ENCODE data around the gene LEUTX.
"Not testable (repeated sequence)": the region's sequence is repeated elsewhere in the genome, so short reads cannot be mapped to it uniquely, and the experiment has no call there.

The LEUTX gene, protein sequence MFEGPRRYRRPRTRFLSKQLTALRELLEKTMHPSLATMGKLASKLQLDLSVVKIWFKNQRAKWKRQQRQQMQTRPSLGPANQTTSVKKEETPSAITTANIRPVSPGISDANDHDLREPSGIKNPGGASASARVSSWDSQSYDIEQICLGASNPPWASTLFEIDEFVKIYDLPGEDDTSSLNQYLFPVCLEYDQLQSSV

DNA sequence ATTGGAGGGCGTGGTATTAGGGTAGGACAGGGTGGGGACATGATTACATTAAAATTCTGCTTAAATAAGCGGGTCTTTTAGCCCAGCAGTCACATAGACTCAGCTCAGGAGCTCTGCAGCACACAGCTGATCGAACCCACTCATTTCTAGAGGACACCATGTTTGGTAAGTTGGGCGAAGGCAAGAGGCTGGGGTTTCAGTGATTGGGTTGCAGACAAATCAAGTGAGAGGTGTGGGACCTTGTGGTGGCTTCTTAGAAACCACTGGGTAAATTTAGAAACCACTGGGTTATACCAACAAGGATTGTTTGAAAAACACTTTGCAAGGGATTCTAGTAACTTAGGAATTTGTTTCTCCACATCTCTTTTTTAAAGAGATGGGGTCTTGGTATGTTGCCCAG is at the start of gene LEUTX:
TSS of gene LEUTX (plus strand) at position 92 of the 400 bp plus-strand sequence. CDS start at position 159, 67 bp downstream.
- no peak for DNase-seq (ENCODE audit: low read depth, low spot score)
- no peak within 1 kb of the TSS for H3K27ac ChIP-seq

DNA sequence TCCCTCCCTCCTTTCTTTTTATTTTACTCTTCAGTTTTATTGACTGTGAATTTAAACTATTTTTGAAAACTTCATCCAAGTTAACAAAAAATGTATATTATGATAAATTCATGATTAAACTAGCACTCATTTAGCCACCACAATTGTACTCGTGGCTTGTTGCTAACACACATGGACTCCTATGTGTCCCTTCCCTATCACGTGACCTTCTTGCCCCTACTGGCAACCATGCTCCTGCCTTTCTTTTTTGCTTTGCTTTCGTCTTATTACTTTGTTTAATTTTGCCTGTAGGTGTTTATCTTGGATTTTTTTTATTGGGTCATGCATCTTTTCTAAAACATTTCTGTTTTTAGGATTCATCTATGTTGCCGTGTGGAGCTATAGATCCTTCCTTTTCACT is 49.1 kb upstream of the LEUTX start:
- no peak for DNase-seq (ENCODE audit: low read depth, low spot score)
- H3K27ac ChIP-seq, result no peak overlapping the region

DNA sequence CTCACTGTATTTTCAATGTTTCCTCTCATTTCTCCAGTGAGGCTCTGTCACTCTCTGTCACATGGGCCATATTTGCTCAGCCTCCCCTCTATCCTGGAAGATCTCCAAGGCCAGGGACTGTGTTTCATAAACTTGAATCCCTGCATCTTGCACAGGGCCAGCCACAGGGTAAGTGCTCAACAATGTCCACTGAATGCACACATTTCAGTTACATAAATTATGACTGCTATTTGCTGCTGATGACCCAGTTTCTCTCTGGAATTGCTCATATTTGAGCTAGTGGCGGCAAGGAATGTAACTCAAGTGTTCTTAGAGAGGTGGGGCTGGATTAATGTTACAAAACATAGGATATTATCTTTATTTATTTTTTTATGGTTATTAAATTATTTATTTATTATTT is 47.0 kb upstream of the LEUTX start:
- no peak for DNase-seq (ENCODE audit: low read depth, low spot score)
- no peak overlapping the region for H3K27ac ChIP-seq

DNA sequence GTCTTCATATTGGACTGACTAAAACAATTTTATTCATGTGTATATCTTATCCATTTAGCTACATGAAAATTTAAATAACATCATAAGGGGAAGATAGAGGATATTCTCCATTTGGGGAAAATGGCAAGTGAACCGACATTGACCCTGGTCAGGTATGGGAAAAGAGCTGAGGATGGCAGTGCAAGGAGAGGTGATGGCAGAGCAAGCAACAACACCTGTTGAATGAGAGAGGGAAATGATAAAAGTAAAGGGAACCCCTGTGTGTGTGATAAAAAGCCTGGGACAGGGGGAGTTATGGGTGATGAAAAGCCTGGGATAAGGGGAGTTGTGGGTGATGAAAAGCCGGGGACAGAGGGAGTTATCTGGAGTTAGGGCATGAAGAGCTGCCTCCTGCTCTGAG is 44.8 kb upstream of the LEUTX start:
- H3K27ac ChIP-seq, result no peak overlapping the region
- no peak for DNase-seq (ENCODE audit: low read depth, low spot score)

DNA sequence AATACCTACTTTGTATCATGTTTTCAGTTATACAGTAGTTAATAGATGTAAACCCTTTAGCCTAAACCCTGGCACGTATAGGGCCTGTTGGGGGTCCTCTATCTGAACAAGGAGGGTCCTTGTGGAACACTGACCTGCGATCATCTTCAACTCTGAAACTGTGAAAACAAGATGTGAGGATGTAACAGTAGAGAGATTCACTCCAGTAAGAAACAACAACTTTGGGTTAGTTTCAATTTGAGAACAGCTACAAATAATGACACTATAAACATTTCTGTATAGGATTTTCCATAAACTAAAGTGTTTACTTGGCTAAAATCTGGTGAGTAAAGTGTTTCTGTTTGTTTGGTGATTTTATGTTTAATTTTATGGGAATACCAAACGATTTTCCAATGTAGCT is 43.0 kb upstream of the LEUTX start:
- H3K27ac ChIP-seq, result no peak overlapping the region
- DNase-seq (ENCODE audit: low read depth, low spot score), result no peak

DNA sequence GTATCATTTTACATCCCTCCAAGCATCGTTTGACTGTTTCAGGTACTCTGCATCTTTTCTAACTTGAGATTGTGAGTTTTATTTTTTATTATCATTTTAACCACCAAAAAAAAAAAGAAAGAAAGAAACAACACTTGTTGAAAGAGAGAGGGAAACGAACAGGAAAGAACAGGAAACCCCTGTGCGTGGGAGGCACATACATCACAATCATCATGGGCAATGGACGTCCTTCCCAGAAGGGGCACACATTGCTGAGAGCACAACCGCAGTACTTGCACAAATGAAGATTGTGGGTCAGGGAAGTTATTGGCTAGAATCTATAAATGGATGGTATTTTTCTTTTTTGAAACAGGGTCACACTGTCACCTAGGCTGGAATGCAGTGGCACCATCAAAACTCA is 42.6 kb upstream of the LEUTX start:
- H3K27ac ChIP-seq, result no peak overlapping the region
- no peak for DNase-seq (ENCODE audit: low read depth, low spot score)

DNA sequence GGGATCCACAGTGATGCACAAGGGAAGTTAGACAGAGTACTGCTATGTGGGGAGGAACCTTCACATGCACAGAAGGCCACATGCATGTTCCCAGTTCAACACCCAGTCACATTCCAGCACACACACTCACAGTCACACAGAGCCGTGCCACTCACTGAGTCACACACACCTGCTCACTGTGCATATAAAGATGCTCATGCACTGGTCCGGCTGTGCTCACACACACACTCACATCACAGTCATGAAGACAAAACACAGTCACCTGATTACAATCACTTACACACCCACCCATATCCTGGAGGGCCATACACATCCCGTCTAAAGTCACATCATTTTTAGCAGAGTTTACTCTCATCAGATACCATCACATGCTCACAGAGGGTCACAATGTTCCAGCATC is 41.3 kb upstream of the LEUTX start:
- no peak overlapping the region for H3K27ac ChIP-seq
- DNase-seq (ENCODE audit: low read depth, low spot score), result no peak

DNA sequence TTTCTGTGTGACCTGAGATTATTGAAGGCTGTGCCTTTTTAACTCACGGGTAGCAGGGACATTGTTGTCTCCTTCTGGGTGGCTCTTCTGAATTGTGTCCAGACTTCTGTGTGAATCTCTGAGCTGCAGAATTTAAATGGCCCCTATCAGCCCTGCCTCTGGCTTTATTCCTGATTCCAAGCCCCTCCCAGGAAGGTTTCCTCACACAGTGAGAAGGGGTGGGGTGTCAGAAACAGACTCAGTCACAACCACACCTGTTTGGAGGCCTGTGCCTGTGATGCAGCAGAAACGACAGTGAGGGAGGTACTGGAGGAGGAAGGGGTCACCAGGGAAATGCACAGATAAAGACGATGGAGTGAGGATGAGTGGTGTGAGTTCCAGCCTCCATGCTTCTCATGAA is 40.8 kb upstream of the LEUTX start, which contains the start of gene CLC:
TSS of gene CLC (minus strand) at position 139 of the 400 bp plus-strand sequence. CDS start at position 62, 77 bp downstream.
- DNase-seq (ENCODE audit: low read depth, low spot score), result no peak

DNA sequence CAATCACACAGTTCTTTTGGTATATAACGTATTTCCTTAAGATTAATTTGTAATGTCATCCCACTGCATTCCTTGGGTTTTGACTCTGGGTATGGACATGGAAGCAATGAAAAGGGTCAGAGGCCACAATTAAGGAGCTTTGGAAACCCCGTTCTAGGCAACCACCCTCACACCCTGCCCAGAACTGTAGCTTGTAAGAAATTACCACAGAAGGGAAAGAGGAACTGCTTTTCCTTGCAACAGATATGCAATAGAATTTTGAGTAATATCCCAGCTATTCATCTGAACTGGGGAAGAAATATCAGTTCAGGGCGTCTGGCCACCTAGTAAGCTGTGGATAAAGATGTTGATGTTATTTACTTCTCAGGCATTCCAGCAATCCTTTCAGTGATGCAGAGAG is 39.8 kb upstream of the LEUTX start:
- no peak overlapping the region for H3K27ac ChIP-seq
- no peak for DNase-seq (ENCODE audit: low read depth, low spot score)

More for the DNA sequence above, 40.8 kb upstream of the LEUTX start, which contains the start of gene CLC:
- H3K27ac ChIP-seq, result no peak within 1 kb of the TSS

DNA sequence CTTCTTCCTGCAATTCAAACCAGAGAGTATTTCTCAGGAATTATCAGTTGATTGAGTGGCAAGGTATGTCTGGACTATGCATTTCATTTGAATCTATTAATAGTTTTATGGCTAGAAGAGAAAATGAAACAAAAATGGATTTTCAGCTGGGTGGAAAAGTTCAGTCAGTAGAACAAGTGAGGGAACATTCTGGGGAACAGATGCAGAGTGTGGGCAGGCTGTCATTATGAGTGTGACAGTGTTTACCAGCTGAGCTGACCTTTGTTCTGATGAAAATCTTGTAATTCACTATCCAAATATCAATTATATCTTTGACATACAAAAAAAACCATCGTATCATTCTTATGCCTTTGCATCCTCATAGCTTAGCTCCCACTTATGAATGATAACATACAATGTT is 38.3 kb upstream of the LEUTX start:
- H3K27ac ChIP-seq, result no peak overlapping the region
- no peak for DNase-seq (ENCODE audit: low read depth, low spot score)

DNA sequence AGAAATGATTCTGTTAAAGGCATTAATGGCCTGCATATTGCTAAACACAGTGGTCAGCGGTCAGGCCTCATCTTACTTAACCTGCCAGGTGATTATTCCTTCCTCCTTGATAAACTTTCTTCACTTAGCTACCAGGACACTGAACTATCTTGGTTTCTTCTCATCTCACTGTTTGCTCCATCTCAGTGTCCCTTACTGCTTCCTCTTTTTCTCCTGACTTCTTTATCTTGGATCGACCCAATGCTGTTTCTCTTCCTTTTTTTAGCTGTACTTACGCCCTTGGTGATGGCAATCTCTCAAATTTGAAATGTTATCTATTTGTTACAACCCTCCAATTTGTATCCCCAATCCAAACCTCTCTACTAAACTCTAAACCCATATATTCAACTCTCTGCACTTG is 33.0 kb upstream of the LEUTX start:
- no peak overlapping the region for H3K27ac ChIP-seq
- no peak for DNase-seq (ENCODE audit: low read depth, low spot score)

DNA sequence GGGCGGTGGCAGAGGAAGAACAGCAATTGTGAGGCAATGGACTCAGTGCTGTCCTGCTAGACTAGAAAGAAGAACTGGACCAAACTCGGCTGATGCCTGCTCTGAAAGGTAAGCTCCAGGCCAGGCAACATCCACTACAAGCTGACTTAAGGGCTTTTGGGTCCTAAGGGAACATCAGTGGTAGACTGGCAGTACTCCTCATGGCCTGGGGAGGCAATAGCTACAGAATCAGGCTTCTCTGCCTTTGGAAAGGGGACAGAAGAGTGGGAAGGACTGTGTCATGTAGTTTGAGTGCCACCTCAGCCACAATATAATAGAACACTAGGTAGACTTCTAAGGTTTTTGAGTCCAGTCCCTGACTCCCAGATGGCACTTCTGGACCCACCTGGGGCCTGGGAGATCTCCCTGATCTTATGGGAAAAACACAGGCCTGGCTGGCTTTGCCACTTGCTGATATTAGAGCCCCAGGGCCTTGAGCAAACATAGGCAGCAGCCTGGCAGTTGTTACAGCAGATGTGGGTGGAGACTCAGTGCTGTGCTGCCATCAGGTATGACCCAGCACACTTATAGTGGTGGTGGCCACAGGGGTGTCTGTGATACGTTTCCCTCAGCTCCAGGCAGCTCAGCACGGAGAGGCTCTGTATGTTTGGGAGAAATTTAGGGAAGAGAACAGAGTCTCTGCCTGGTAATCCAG is 31.7 kb upstream of the LEUTX start:
- DNase-seq (ENCODE audit: low read depth, low spot score), result no peak
- no peak overlapping the region for H3K27ac ChIP-seq

DNA sequence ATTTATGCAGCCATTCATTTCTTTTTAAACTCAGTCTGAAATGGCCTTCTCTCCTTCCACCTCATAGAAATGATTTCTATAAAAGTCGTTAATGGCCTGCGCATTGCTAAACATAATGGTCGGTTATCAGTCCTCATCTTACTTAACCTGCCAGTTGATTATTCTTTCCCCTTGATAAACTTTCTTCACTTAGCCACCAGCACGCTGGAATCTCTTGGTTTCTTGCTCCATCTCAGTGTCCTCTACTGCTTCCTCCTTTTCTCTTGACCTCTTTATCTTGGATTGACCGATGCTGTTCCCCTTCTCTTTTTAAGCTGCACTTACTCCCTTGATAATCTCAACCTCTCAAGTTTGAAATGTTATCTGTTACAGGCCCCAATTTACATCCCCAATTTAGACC is 28.7 kb upstream of the LEUTX start:
- H3K27ac ChIP-seq, result no peak overlapping the region
- DNase-seq (ENCODE audit: low read depth, low spot score), result no peak

DNA sequence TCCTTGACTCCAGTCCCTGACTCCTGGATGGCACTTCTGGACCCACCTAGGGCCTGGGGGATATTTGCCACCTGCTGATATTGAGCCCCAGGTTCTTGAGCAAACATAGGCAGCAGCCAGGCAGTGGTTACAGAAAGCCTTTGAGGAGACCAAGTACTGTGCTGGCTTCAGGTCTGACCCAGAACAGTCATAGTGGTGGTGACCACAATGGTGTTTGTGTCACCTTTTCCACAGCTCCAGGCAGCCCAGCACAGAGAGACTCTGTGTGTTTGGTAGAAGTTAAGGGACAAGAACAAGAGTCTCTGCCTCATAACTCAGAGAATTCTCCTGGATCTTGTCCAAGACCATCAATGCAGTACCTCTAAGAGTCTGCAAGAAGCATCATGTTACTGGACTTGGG is 26.3 kb upstream of the LEUTX start:
- DNase-seq (ENCODE audit: low read depth, low spot score), result no peak
- H3K27ac ChIP-seq, result no peak overlapping the region

DNA sequence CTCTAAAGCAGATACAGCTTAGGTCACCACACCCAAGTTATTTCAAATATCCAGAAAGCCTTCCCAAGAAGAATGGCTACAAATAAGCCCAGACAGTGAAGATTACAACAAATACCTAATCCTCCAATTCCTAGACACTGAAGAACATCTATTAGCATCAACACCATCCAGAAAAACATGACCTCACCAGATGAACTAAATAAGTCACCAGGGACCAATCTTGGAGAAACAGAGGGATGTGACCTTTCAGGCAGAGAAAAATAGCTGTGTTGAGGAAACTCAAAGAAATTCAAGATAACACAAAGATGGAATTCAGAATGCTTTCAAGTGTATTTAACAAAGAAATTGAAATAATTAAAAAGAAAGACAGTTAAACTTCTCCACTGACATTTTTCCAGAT is 25.9 kb upstream of the LEUTX start:
- DNase-seq (ENCODE audit: low read depth, low spot score), result no peak
- no peak overlapping the region for H3K27ac ChIP-seq

DNA sequence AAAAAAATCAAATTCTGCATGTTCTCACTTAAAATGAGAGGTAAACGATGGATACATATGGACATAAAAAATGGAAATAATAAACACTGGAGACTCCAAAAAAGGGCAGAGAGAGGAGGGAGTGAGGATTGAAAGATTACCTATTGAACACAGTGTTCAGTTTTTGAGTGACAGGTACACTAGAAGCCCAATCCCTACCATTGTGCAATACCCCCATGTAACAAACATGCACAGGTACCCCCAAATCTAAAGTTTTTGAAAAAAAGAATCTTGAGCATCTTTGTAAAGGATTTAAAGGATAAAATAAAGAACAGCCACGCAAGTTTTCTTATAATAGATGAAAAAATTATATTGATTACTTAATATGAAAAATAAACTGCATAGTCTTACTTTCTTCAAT is 24.1 kb upstream of the LEUTX start:
- H3K27ac ChIP-seq, result no peak overlapping the region
- DNase-seq (ENCODE audit: low read depth, low spot score), result no peak

DNA sequence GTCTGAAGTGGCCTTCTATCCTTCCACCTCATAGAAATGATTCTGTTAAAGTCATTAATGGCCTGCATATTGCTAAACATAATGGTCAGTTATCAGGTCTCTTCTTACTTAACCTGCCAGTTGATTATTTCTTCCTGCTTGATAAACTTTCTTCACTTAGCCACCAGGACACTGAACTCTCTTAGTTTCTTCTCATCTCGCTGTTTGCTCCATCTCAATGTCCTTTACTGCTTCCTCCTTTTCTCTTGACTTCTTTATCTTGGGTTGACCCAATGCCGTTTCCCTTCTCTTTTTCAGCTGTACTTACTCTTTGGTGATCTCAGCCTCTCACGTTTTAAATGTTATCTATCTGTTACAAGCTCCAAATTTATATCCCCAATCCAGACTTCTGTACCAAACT is 23.7 kb upstream of the LEUTX start:
- no peak for DNase-seq (ENCODE audit: low read depth, low spot score)

DNA sequence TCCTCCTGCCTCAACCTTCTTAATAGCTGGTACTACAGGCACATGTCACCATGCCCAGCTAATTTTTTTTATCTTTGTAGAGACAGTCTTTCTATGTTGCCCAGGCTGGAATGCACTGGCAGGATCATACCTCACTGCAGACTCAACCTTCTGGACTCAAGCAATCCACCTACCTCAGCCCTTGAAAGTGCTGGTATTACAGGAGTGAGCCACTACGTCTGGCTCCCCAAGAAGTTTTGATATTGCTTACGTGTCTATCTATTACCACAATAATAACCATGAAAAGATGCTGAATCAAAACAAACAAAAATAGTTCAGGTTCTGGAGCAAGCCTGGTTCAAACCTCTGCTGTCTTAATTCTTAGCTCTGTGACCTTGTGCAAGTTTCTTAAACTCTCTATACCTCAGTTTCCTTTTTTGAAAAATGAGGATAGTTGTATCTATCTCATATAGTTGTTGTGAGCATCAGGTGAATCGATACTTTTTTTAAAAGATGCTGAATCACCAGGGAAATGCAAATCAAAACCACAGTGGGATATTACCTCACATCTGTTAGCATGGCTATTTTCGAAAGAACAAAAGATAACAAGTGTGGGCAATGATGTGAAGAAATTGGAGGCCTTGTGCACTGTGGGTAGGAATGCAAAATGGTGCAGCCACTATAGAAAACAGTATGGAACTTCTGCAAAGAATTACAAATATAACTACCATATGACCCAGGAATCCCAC is 19.0 kb upstream of the LEUTX start:
- no peak for DNase-seq (ENCODE audit: low read depth, low spot score)
- H3K27ac ChIP-seq, result no peak overlapping the region

More for the DNA sequence above, 23.7 kb upstream of the LEUTX start:
- H3K27ac ChIP-seq, result no peak overlapping the region

DNA sequence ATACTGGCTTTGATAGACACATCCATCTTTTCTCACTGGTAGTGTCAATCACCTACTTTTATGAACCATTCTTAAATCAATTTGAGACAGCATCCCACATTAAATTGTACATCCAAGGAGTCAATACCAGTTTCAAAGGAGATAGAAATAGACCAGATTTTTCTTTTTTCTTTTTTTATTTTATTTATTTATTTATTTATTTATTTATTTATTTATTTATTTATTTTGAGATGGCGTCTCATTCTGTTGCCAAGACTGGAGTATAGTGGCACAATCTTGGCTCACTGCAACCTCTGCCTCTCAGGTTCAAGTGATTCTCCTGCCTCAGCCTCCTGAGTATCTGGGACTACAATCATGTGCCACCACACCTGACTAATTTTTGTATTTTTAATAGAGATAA is 16.8 kb upstream of the LEUTX start:
- H3K27ac ChIP-seq; DNase-seq (ENCODE audit: low read depth, low spot score): not testable (repeated sequence)

DNA sequence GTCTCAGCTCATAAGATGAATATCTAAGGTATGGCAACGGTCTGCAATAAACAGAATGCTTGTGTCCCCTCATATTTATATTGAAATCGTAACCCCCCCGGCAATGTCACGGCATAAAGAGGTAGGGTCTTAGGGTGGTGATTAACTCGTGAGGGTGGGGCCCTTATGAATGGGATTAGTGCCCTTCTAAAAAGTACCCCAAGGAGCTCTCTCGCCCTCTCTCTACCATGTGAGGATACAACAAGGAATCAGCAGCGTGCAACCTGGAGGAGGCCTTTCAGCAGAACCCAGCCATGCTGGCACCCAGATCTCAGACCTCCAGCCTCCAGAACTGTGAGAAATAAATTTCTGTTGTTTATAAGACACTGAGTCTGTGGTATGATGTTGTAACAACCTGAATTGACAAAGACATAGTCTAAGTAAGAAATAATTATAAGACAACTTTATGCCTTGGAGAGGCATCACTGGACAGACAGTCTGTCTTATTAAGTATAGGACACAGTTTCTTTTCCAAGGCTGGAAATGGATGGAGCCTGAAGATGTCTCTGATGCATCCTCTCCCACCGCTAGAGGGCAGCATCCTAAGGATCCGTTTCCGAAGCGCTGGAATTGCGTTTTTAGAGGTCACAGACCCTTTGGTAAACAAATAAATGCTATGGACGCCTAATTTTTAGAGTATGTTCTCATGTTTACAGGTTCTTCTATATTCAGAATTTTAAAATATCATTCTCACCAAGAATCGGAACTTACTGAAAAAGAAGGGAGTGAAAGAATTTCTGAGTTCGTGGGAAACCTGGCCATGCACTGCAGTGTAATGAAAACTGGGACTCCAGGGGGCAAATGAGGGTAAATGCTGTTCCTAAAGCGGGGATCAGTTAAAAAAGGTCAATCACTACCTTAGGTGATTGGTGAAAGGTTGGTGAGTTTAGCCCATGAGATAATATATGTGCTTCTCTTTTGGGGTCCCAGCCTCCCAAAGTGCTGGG is 13.3 kb upstream of the LEUTX start:
- no peak overlapping the region for H3K27ac ChIP-seq
- no peak for DNase-seq (ENCODE audit: low read depth, low spot score)
